Measurements from ENCODE around the gene ZEB2.

GRCh38 chr2:144526831-144527230 is 6.9 kb upstream of the ZEB2 start:
- TF ChIP-seq FOXK2 (IDR thresholded peaks at IDR 0.05) = no peak
- TF ChIP-seq PKNOX1 (IDR thresholded peaks at IDR 0.05) = no peak
- TF ChIP-seq ARNT (IDR thresholded peaks at IDR 0.05) = no peak
- TF ChIP-seq BHLHE40 (IDR thresholded peaks at IDR 0.05; ENCODE audit: borderline replicate concordance) = no peak
- no peak for TF ChIP-seq SP1 (IDR thresholded peaks at IDR 0.05)
- no peak for TF ChIP-seq FOXA1 (IDR thresholded peaks at IDR 0.05)

Measured in HEK293T (cell line).